Activated CD4-positive, alpha-beta T cell treated with anti-CD3 and anti-CD28 coated beads, Interleukin-10, Interleukin-2, amounts not matched to agents 100 ng/mL and 50 ng/mL, durations not matched to agents 16 hours and 8 hours (primary cell): ENCODE results near the gene JARID2.
A peak's percentile ranks its signal among the peaks of the same experiment; 100 is the strongest.

Source experiments
- DNase-seq: peaks from one replicate; pipeline ENCODE4 v3.0.0-alpha.2; 2020

JARID2 gene

GRCh38 chr6:15338476-15338875 is 92.6 kb downstream of the JARID2 start:
- no peak for DNase-seq

GRCh38 chr6:15339081-15339480 is 93.2 kb downstream of the JARID2 start:
- DNase-seq = no peak

- DNase-seq = no peak
These were observed 94.3 kb downstream of the JARID2 start for GRCh38 chr6:15340105-15340601.

- no peak for DNase-seq
These were observed 94.9 kb downstream of the JARID2 start for GRCh38 chr6:15340775-15341174.

- no peak for DNase-seq
These were observed 95.6 kb downstream of the JARID2 start for GRCh38 chr6:15341311-15342001.

GRCh38 chr6:15342114-15342513 is 96.2 kb downstream of the JARID2 start:
- DNase-seq = no peak

GRCh38 chr6:15343490-15344191 is 97.8 kb downstream of the JARID2 start:
- no peak for DNase-seq

- no peak for DNase-seq
These were observed 98.3 kb downstream of the JARID2 start for GRCh38 chr6:15344192-15344519.

GRCh38 chr6:15344831-15345230 is 99.0 kb downstream of the JARID2 start:
- no peak for DNase-seq

- no peak for DNase-seq
These were observed 100.4 kb downstream of the JARID2 start for GRCh38 chr6:15346315-15346714.

- DNase-seq = no peak
These were observed 102.7 kb downstream of the JARID2 start for GRCh38 chr6:15348528-15348927.

- no peak for DNase-seq
These were observed 103.5 kb downstream of the JARID2 start for GRCh38 chr6:15349379-15349778.

GRCh38 chr6:15350386-15351083 is 104.7 kb downstream of the JARID2 start:
- no peak for DNase-seq

- DNase-seq = no peak
These were observed 105.8 kb downstream of the JARID2 start for GRCh38 chr6:15351631-15352030.

- no peak for DNase-seq
These were observed 106.4 kb downstream of the JARID2 start for GRCh38 chr6:15352220-15352619.

- DNase-seq = peak; percentile 18
These were observed 107.0 kb downstream of the JARID2 start for GRCh38 chr6:15352845-15353244.

- DNase-seq = no peak
These were observed 109.8 kb downstream of the JARID2 start for GRCh38 chr6:15355683-15356099.

GRCh38 chr6:15356179-15356578 is 110.3 kb downstream of the JARID2 start:
- no peak for DNase-seq

- DNase-seq = no peak
These were observed 111.1 kb downstream of the JARID2 start for GRCh38 chr6:15356937-15357336.

GRCh38 chr6:15357782-15358181 is 111.9 kb downstream of the JARID2 start:
- no peak for DNase-seq

- DNase-seq = no peak
These were observed 112.9 kb downstream of the JARID2 start for GRCh38 chr6:15358579-15359327.

GRCh38 chr6:15359335-15359862 is 113.5 kb downstream of the JARID2 start:
- DNase-seq = no peak

- DNase-seq = no peak
These were observed 114.4 kb downstream of the JARID2 start for GRCh38 chr6:15360300-15360699.
